HCT116 (cell line): ENCODE measurements around the gene HIP1R. TPM values are rescaled to one million over a fixed set of nuclear protein-coding genes. Genes with fewer than 3 reads are reported as not detected.

Experiments
- ATAC-seq: fragments of 200-7000 bp; cut with Tn5 transposase; 2 replicates; pipeline ENCODE4 v1.9.1; 2020; ENCODE audit warnings: mild to moderate bottlenecking, moderate library complexity
- BruUV-seq: library from RNA; stranded (reverse); fragments of 400-500 nt; replicated peaks from 2 replicates; lab custom pipeline; 2021; lab: Mats Ljungman, UMichigan
- CTCF ChIA-PET: fragments of 300-600 bp; sonication (Branson Sonifier 250); formaldehyde crosslinking; loops from one replicate; lab custom pipeline; 2021; ENCODE audit warnings: antibody characterized with exemption; lab: Charles Lee
- POLR2A ChIA-PET: fragments of 300-600, 350-600 bp; sonication (Branson Sonifier 250); formaldehyde crosslinking; loops from one replicate; lab custom pipeline; 2021; ENCODE audit warnings: antibody characterized with exemption; lab: Charles Lee
- RAD21 ChIA-PET, 2 experiments: fragments of 300-600 bp; sonication (Branson Sonifier 250); formaldehyde crosslinking; loops; one replicate each; lab custom pipeline; 2023; ENCODE audit warnings: low total read pairs in 2 of 2; ENCODE audit not compliant: uncharacterized antibody in 2 of 2, unreplicated experiment in 2 of 2, low non-redundant PET in 1 of 2; lab: Charles Lee
- DNase-seq: peaks from one replicate; pipeline ENCODE4 v3.0.0-alpha.2; 2010; ENCODE audit warnings: low read depth, low spot score
- H2AFZ ChIP-seq: fragments of 200-600 bp; shearing (Covaris generic), sonication (generic); 2 replicates; pipeline ENCODE4 v1.6.1; 2017; ENCODE audit warnings: low read depth, mixed run types, mixed read lengths, antibody characterized with exemption, low read length; ENCODE audit not compliant: poor library complexity, severe bottlenecking
- H3K27ac ChIP-seq: 2 replicates; pipeline ENCODE4 v1.5.1; 2012; ENCODE audit warnings: low read depth, low read length
- H3K27me3 ChIP-seq: fragments of 200-600 bp; sonication (generic); 2 replicates; pipeline ENCODE4 v1.6.1; 2016; ENCODE audit warnings: mixed run types, low read length, mixed read lengths; ENCODE audit not compliant: insufficient read depth
- H3K36me3 ChIP-seq, 2 experiments: fragments of 200-500 bp in 1 of 2; fragments of 200-600 bp in 1 of 2; sonication (Bioruptor generic) in 1 of 2; sonication (generic) in 1 of 2; 2 replicates each; pipeline versions ENCODE4 v1.5.1 to v1.6.1; 2014 to 2016; ENCODE audit warnings: low read length in 2 of 2, inconsistent platforms in 1 of 2, mixed read lengths in 1 of 2, mixed run types in 1 of 2; ENCODE audit not compliant: insufficient read depth in 2 of 2, control insufficient read depth in 1 of 2
- H3K4me1 ChIP-seq, 2 experiments: fragments of 200-600 bp in 1 of 2; sonication (generic) in 1 of 2; 2 replicates each; pipeline versions ENCODE4 v1.5.1 to v1.6.1; 2012 to 2017; ENCODE audit warnings: low read length in 2 of 2, inconsistent platforms in 1 of 2, mild to moderate bottlenecking in 1 of 2, mixed read lengths in 1 of 2, mixed run types in 1 of 2, moderate library complexity in 1 of 2; ENCODE audit not compliant: insufficient read depth in 2 of 2, control insufficient read depth in 1 of 2
- H3K4me2 ChIP-seq: fragments of 200-600 bp; sonication (generic); 2 replicates; pipeline ENCODE4 v1.6.1; 2017; ENCODE audit warnings: mixed run types, low read length, mixed read lengths
- H3K4me3 ChIP-seq, 2 experiments: fragments of 200-600 bp in 1 of 2; sonication (generic) in 1 of 2; replicated peaks in 1 of 2; 2 replicates each; pipeline ENCODE4 v1.5.1; 2011 to 2016; ENCODE audit warnings: low read length in 2 of 2, control low read depth in 1 of 2, low read depth in 1 of 2, mild to moderate bottlenecking in 1 of 2, mixed read lengths in 1 of 2, mixed run types in 1 of 2
- H3K79me2 ChIP-seq: fragments of 200-600 bp; sonication (generic); 2 replicates; pipeline ENCODE4 v1.6.1; 2017; ENCODE audit warnings: mild to moderate bottlenecking, mixed run types, low read length, moderate library complexity, mixed read lengths; ENCODE audit not compliant: insufficient read depth
- H3K9ac ChIP-seq: fragments of 200-600 bp; sonication (generic); 2 replicates; pipeline ENCODE4 v1.6.1; 2016; ENCODE audit warnings: low read length, mixed read lengths
- H3K9me2 ChIP-seq: fragments of 200-600 bp; sonication (generic), shearing (Covaris generic); 2 replicates; pipeline ENCODE4 v1.6.1; 2017; ENCODE audit warnings: mixed run types, mild to moderate bottlenecking, moderate library complexity; ENCODE audit not compliant: insufficient read depth
- H3K9me3 ChIP-seq, 2 experiments: fragments of 200-500 bp in 1 of 2; fragments of 200-600 bp in 1 of 2; sonication (Bioruptor generic) in 1 of 2; sonication (generic) in 1 of 2; 2 replicates each; pipeline ENCODE4 v1.6.1; 2014 to 2017; ENCODE audit warnings: low read length in 2 of 2, mixed read lengths in 2 of 2, inconsistent platforms in 1 of 2, low read depth in 1 of 2, mild to moderate bottlenecking in 1 of 2, mixed run types in 1 of 2, moderate library complexity in 1 of 2; ENCODE audit not compliant: control insufficient read depth in 1 of 2, insufficient read depth in 1 of 2
- H4K20me1 ChIP-seq: fragments of 200-600 bp; sonication (generic), shearing (Covaris generic); 2 replicates; pipeline ENCODE4 v1.6.1; 2017; ENCODE audit warnings: mixed run types, mild to moderate bottlenecking, moderate library complexity; ENCODE audit not compliant: insufficient read depth
- EZH2 ChIP-seq: fragments of 200-600 bp; sonication (generic); IDR thresholded peaks from 2 replicates; pipeline ENCODE4 v1.6.1; 2017; ENCODE audit warnings: antibody characterized with exemption, mixed run types
- MAX ChIP-seq: IDR thresholded peaks from 2 replicates; pipeline ENCODE4 v1.6.1; 2012
- TCF7L2 ChIP-seq: IDR thresholded peaks from 2 replicates; pipeline ENCODE4 v1.7.0; 2011; ENCODE audit warnings: borderline replicate concordance, inconsistent platforms; ENCODE audit not compliant: insufficient read depth, insufficient read length; ENCODE audit errors: extremely low read depth
- ZBTB33 ChIP-seq: IDR thresholded peaks from 2 replicates; pipeline ENCODE4 v1.6.1; 2011; ENCODE audit warnings: mild to moderate bottlenecking, low read length, moderate library complexity; ENCODE audit not compliant: insufficient replicate concordance; ENCODE audit errors: extremely low read depth
- ZFX ChIP-seq: fragments of 450-650 bp; IDR thresholded peaks from 2 replicates; pipeline ENCODE4 v1.6.1; 2017
- ZNF274 ChIP-seq: fragments of 200-500 bp; sonication (Bioruptor generic); IDR thresholded peaks from 2 replicates; pipeline ENCODE4 v1.6.1; 2014; ENCODE audit warnings: mild to moderate bottlenecking, low read depth, low read length, inconsistent platforms
- intact Hi-C: fragments of 100-400 bp; cut with micrococcal nuclease; formaldehyde crosslinking; loops from 2 replicates; pipeline ENCODE4 v1.10.0; 2022
- total RNA-seq: library from RNA; stranded (reverse); gene quantifications from one replicate; pipeline ENCODE4 v1.2.1, GENCODE V29; 2021; ENCODE audit not compliant: unreplicated experiment
- TF ChIP-seq, protein P1 (sequence below): IDR thresholded peaks from 2 replicates; pipeline ENCODE4 v1.6.1; 2012

Gene HIP1R
- total RNA-seq, 1 experiment from 2014 or later = 57.8 TPM

GRCh38 chr12:122813310-122813713 is 21.9 kb upstream of the HIP1R start:
- Histone ChIP-seq H3K9me3 (no peaks in the 10 kb centered on the region), H4K20me1 (no peaks in the 10 kb centered on the region), H3K36me3 (no peaks in the 10 kb centered on the region), H3K4me3 (no peak overlapping the region), H3K9me2 (no peaks in the 10 kb centered on the region), H3K9ac (no peak overlapping the region), H3K4me2 (no peak overlapping the region), H3K4me1 (peaks cover 0 to 12% of the 10 kb centered on the region in 2 experiments; a peak in 2 of 4 replicates), H3K79me2 (no peaks in the 10 kb centered on the region), H2AFZ (no peak overlapping the region), H3K27me3 (no peaks in the 10 kb centered on the region), H3K27ac (no peak overlapping the region)
- intact Hi-C loops = no loop called here
- ChIA-PET RAD21 (no interaction called here), POLR2A (no interaction called here), CTCF (no interaction called here)
- ATAC-seq = no peak
- no TSS peak for BruUV-seq
- no peak for DNase-seq
- no peak for TF ChIP-seq TCF7L2
- no peak for TF ChIP-seq ZBTB33
- TF ChIP-seq, protein P1, sequence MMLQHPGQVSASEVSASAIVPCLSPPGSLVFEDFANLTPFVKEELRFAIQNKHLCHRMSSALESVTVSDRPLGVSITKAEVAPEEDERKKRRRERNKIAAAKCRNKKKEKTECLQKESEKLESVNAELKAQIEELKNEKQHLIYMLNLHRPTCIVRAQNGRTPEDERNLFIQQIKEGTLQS = no peak
- TF ChIP-seq ZNF274 = no peak

- H3K27me3 ChIP-seq = no peaks in the 10 kb centered on the region
- no peak overlapping the region for H3K4me3 ChIP-seq
- H3K9ac ChIP-seq = no peak overlapping the region
- TF ChIP-seq EZH2 (no peak), MAX (no peak), ZFX (no peak)
- H3K79me2 ChIP-seq = no peaks in the 10 kb centered on the region
- RAD21 ChIA-PET = no interaction called here
- H3K9me3 ChIP-seq = no peaks in the 10 kb centered on the region
- no peaks in the 10 kb centered on the region for H3K4me1 ChIP-seq
- POLR2A ChIA-PET = no interaction called here
- BruUV-seq = no TSS peak
- DNase-seq (no peak), ATAC-seq (no peak)
- CTCF ChIA-PET = no interaction called here
- no peaks in the 10 kb centered on the region for H3K9me2 ChIP-seq
- no peaks in the 10 kb centered on the region for H3K36me3 ChIP-seq
- intact Hi-C loops = no loop called here
- H4K20me1 ChIP-seq = no peaks in the 10 kb centered on the region
- H3K4me2 ChIP-seq = no peak overlapping the region
- no peak overlapping the region for H2AFZ ChIP-seq
- H3K27ac ChIP-seq = no peak overlapping the region
These were observed 16.0 kb upstream of the HIP1R start for GRCh38 chr12:122819209-122819785.
